GM12878 (cell line): Measurements from ENCODE around the gene IGSF11. TPM values are rescaled to one million over a fixed set of nuclear protein-coding genes. Genes with fewer than 3 reads are reported as not detected.

Experiments
- ATAC-seq: fragments of 200-7000 bp; cut with Tn5 transposase; 3 replicates; pipeline ENCODE4 v1.9.1; 2020; ENCODE audit warnings: mild to moderate bottlenecking, moderate library complexity
- BruUV-seq: library from RNA; stranded (reverse); fragments of 400-500 nt; replicated peaks from 2 replicates; lab custom pipeline; 2021; lab: Mats Ljungman, UMichigan
- CTCF ChIA-PET: fragments of 300-600 bp; sonication (Branson Sonifier 250); formaldehyde crosslinking; extraction: SDS; loops from one replicate; lab custom pipeline; 2021; ENCODE audit warnings: inconsistent platforms; lab: Yijun Ruan, JAX
- POLR2A ChIA-PET: fragments of 350-600 bp; formaldehyde crosslinking; extraction: SDS; loops from one replicate; lab custom pipeline; 2021; ENCODE audit warnings: inconsistent platforms; lab: Charles Lee
- RAD21 ChIA-PET: fragments of 300-600 bp; sonication (Branson Sonifier 250); formaldehyde crosslinking; loops from one replicate; lab custom pipeline; 2023; ENCODE audit warnings: antibody characterized with exemption; ENCODE audit not compliant: unreplicated experiment; lab: Charles Lee
- SMC1A ChIA-PET: fragments of 300-600 bp; sonication (Branson Sonifier 250); formaldehyde crosslinking; loops from one replicate; lab custom pipeline; 2023; ENCODE audit not compliant: unreplicated experiment, uncharacterized antibody; lab: Charles Lee
- DNase-seq: peaks from one replicate; pipeline ENCODE4 v3.0.0-alpha.2; 2011; ENCODE audit warnings: low read depth, low spot score
- FAIRE-seq: peaks from 3 replicates; lab custom pipeline; 2011; peaks lifted over from hg19 to GRCh38; lab: Jason Lieb, UNC
- H2AFZ ChIP-seq: 2 replicates; pipeline ENCODE4 v1.6.0; 2011; ENCODE audit warnings: low read depth, low read length, control low read depth; ENCODE audit not compliant: control insufficient read depth
- H3K27ac ChIP-seq: 2 replicates; pipeline ENCODE4 v1.5.1; 2011; ENCODE audit warnings: control low read depth; ENCODE audit not compliant: control insufficient read depth, insufficient read depth
- H3K27me3 ChIP-seq, 2 experiments: replicated peaks in 1 of 2; 2 replicates each; pipeline versions ENCODE4 v1.6.0 to v1.6.1; 2011; ENCODE audit warnings: low read length in 1 of 2; ENCODE audit not compliant: control insufficient read depth in 2 of 2, insufficient read depth in 2 of 2
- H3K36me3 ChIP-seq, 2 experiments: 2 replicates each; pipeline ENCODE4 v1.5.1; 2011; ENCODE audit warnings: low read length in 1 of 2; ENCODE audit not compliant: control insufficient read depth in 2 of 2, insufficient read depth in 2 of 2
- H3K4me1 ChIP-seq: 2 replicates; pipeline ENCODE4 v1.6.1; 2011; ENCODE audit warnings: mild to moderate bottlenecking, low read length, moderate library complexity, mixed read lengths; ENCODE audit not compliant: control insufficient read depth, insufficient read depth
- H3K4me2 ChIP-seq: 2 replicates; pipeline ENCODE4 v1.6.0; 2011; ENCODE audit warnings: control low read depth; ENCODE audit not compliant: control insufficient read depth, insufficient read depth
- H3K4me3 ChIP-seq: fragments of 200-600 bp; sonication (generic); 2 replicates; pipeline ENCODE4 v1.5.1; 2016
- H3K79me2 ChIP-seq: 2 replicates; pipeline ENCODE4 v1.6.0; 2011; ENCODE audit warnings: low read length; ENCODE audit not compliant: control insufficient read depth, insufficient read depth
- H3K9ac ChIP-seq: 2 replicates; pipeline ENCODE4 v1.8.0; 2011; ENCODE audit warnings: low read length, control low read depth, mixed read lengths; ENCODE audit not compliant: control insufficient read depth, insufficient read depth
- H3K9me3 ChIP-seq: replicated peaks from 3 replicates; pipeline ENCODE4 v1.5.1; 2011; ENCODE audit warnings: mild to moderate bottlenecking, low read length; ENCODE audit not compliant: control insufficient read depth, insufficient read depth
- H4K20me1 ChIP-seq: 2 replicates; pipeline ENCODE4 v1.6.0; 2011; ENCODE audit not compliant: control insufficient read depth, insufficient read depth
- ATF3 ChIP-seq: IDR thresholded peaks from 2 replicates; pipeline ENCODE4 v1.6.1; 2011; ENCODE audit warnings: low read depth, mild to moderate bottlenecking, low read length, moderate library complexity, borderline replicate concordance; ENCODE audit errors: extremely low read depth
- BCL11A ChIP-seq: IDR thresholded peaks from 2 replicates; pipeline ENCODE4 v1.6.1; 2011; ENCODE audit warnings: low read depth, low read length
- CBFB ChIP-seq: IDR thresholded peaks from 2 replicates; pipeline ENCODE4 v1.6.1; 2016; ENCODE audit warnings: antibody characterized with exemption, low read depth
- E2F8 ChIP-seq: fragments of 450-650 bp; IDR thresholded peaks from 2 replicates; pipeline ENCODE4 v1.6.1; 2018; ENCODE audit warnings: mild to moderate bottlenecking, low read depth, moderate library complexity; ENCODE audit not compliant: partially characterized antibody
- HDAC6 ChIP-seq: fragments of 200-600 bp; sonication (generic); IDR thresholded peaks from one replicate; pipeline ENCODE4 v1.8.0; 2017; ENCODE audit warnings: antibody characterized with exemption; ENCODE audit not compliant: unreplicated experiment
- LARP7 ChIP-seq: fragments of 450-650 bp; IDR thresholded peaks from 2 replicates; pipeline ENCODE4 v1.6.1; 2017; ENCODE audit warnings: mild to moderate bottlenecking
- MEF2A ChIP-seq: IDR thresholded peaks from 2 replicates; pipeline ENCODE4 v1.6.1; 2011; ENCODE audit warnings: low read depth, mild to moderate bottlenecking, low read length, moderate library complexity; ENCODE audit not compliant: insufficient read depth
- NRF1 ChIP-seq: conservative IDR thresholded peaks from 2 replicates; pipeline ENCODE4 v1.6.1; 2011; ENCODE audit warnings: mild to moderate bottlenecking, low read depth, low read length, improper control_type of control experiment
- POLR2A ChIP-seq: IDR thresholded peaks from 2 replicates; pipeline ENCODE4 v1.6.1; 2011; ENCODE audit warnings: low read depth, mild to moderate bottlenecking, low read length
- YY1 ChIP-seq: IDR thresholded peaks from 2 replicates; pipeline ENCODE4 v1.6.1; 2011; ENCODE audit warnings: low read depth, mild to moderate bottlenecking, low read length
- ZZZ3 ChIP-seq: IDR thresholded peaks from 2 replicates; pipeline ENCODE4 v1.6.1; 2011; ENCODE audit warnings: low read depth; ENCODE audit not compliant: control insufficient read depth, insufficient read length
- WGBS: methylation state at CpG from one replicate; pipeline ENCODE4 v1.1.6; 2016; ENCODE audit warnings: low lambda C conversion rate; ENCODE audit not compliant: insufficient replicate concordance, insufficient coverage; ENCODE audit errors: missing lambda C conversion rate; 5-methylcytosine and 5-hydroxymethylcytosine counted together
- in situ Hi-C: fragments of 300-500 bp; cut with MboI; formaldehyde crosslinking; loops from 9 replicates; pipeline ENCODE4 v1.14.3; 2018; ENCODE audit warnings: mixed read lengths
- intact Hi-C: fragments of 100-400 bp; cut with micrococcal nuclease; formaldehyde crosslinking; loops from one replicate; pipeline ENCODE4 v1.14.2; 2022; ENCODE audit not compliant: unreplicated experiment
- polyA plus RNA-seq, 11 experiments: library from polyadenylated mRNA; depleted of rRNA in 4 of 11; unstranded in 6 of 11; stranded (reverse) in 5 of 11; fragments of >200 nt; fragmentation: Nextera tagmentation in 4 of 11; fragmentation: Illumina TruSeq in 1 of 11; extraction: Ambion mirVana in 4 of 11; extraction: Trizol in 1 of 11; gene quantifications; 1 replicate in 1 of 11; 2 replicates in 10 of 11; pipeline versions ENCODE4 v1.2.1 to v1.2.3, GENCODE V29; 2011 to 2016; ENCODE audit warnings: inconsistent platforms in 2 of 11, missing spikeins in 2 of 11, low read depth in 1 of 11
- total RNA-seq, 4 experiments: library from RNA; depleted of rRNA in 3 of 4; stranded (reverse); fragments of >200 nt in 3 of 4; fragmentation: Illumina TruSeq in 1 of 4; extraction: Trizol in 1 of 4; gene quantifications; 2 replicates each; pipeline versions ENCODE4 v1.2.1 to v1.2.3, GENCODE V29; 2013 to 2021
- TF ChIP-seq, protein P1 (sequence below): fragments of 450-650 bp; formaldehyde crosslinking; IDR thresholded peaks from 2 replicates; pipeline ENCODE4 v1.4.0; 2022; ENCODE audit warnings: mild to moderate bottlenecking, moderate library complexity
- TF ChIP-seq, protein P2 (sequence below): fragments of 150-350 bp; IDR thresholded peaks from 2 replicates; pipeline ENCODE4 v1.6.1; 2016; ENCODE audit warnings: low read depth, low read length

The IGSF11 gene
- total and polyA plus RNA-seq, 10 of the 15 experiments (the other 5 are each of a cell fraction or from before 2014, with no cell fraction given) = 0.03 TPM; not detected in 9

DNA sequence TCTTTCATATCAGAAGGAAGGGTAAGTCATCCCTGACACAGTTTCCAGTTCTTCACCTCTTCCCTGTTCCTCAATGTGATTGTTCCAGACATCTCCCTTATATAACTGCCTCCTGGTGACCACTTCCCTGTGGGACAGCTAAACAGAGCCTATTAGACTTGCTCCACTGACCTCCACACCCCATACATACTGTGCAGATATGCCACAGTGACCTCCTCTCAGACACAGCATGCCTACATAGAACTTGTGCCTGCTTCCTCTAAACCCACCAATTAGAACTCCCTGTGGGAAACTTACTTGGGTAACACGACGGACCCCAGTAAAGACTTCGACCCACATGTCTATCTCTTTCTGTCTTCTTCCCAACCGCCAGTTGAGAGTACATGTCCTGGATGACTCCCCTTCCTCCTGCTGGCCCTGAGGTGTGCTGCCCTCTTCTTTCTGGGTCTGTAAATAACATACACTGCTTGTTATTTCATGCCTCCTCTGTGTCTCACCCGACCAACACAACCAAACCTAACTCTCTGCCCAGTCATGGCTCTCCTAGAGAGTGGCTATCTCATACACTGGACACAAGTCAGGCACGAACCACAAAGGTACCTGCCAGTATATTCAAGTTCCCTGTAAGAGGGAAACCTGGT is 53.0 kb downstream of the IGSF11 start:
- intact Hi-C loops (no loop called here), in situ Hi-C loops (no loop called here)
- ATAC-seq (no peak), DNase-seq (no peak), FAIRE-seq (no peak)
- no peaks in the 10 kb centered on the region for H3K9me3 ChIP-seq
- H4K20me1 ChIP-seq = no peaks in the 10 kb centered on the region
- ChIA-PET POLR2A (no interaction called here), RAD21 (no interaction called here), SMC1A (interaction anchor here (1.1 kb wide), 1 partner anchor 75 kb away, joined by 3 read pairs; no protein-coding TSS in a partner anchor), CTCF (no interaction called here)
- no peaks in the 10 kb centered on the region for H3K79me2 ChIP-seq
- no TSS peak for BruUV-seq
- H2AFZ ChIP-seq = no peak overlapping the region
- H3K4me1 ChIP-seq = no peaks in the 10 kb centered on the region
- no peak overlapping the region for H3K4me2 ChIP-seq
- no peak overlapping the region for H3K9ac ChIP-seq
- no peak overlapping the region for H3K27ac ChIP-seq
- 12% methylated on average over 6 of the region's 6 CpGs for WGBS
- no peak overlapping the region for H3K4me3 ChIP-seq
- H3K27me3 ChIP-seq = no peaks in the 10 kb centered on the region
- no peaks in the 10 kb centered on the region for H3K36me3 ChIP-seq
- TF ChIP-seq POLR2A = no peak
- TF ChIP-seq, protein P1, sequence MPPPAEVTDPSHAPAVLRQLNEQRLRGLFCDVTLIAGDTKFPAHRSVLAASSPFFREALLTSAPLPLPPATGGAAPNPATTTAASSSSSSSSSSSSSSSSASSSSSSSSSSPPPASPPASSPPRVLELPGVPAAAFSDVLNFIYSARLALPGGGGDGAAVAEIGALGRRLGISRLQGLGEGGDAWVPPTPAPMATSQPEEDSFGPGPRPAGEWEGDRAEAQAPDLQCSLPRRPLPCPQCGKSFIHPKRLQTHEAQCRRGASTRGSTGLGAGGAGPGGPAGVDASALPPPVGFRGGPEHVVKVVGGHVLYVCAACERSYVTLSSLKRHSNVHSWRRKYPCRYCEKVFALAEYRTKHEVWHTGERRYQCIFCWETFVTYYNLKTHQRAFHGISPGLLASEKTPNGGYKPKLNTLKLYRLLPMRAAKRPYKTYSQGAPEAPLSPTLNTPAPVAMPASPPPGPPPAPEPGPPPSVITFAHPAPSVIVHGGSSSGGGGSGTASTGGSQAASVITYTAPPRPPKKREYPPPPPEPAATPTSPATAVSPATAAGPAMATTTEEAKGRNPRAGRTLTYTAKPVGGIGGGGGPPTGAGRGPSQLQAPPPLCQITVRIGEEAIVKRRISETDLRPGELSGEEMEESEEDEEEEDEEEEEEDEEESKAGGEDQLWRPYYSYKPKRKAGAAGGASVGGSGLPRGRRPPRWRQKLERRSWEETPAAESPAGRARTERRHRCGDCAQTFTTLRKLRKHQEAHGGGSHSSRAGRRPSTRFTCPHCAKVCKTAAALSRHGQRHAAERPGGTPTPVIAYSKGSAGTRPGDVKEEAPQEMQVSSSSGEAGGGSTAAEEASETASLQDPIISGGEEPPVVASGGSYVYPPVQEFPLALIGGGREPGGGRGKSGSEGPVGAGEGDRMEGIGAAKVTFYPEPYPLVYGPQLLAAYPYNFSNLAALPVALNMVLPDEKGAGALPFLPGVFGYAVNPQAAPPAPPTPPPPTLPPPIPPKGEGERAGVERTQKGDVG (CRISPR knock-in tag) = no peak
- no peak for TF ChIP-seq ZZZ3
- TF ChIP-seq ATF3 = no peak
- TF ChIP-seq LARP7 = no peak
- TF ChIP-seq E2F8 = no peak
- TF ChIP-seq, protein P2, sequence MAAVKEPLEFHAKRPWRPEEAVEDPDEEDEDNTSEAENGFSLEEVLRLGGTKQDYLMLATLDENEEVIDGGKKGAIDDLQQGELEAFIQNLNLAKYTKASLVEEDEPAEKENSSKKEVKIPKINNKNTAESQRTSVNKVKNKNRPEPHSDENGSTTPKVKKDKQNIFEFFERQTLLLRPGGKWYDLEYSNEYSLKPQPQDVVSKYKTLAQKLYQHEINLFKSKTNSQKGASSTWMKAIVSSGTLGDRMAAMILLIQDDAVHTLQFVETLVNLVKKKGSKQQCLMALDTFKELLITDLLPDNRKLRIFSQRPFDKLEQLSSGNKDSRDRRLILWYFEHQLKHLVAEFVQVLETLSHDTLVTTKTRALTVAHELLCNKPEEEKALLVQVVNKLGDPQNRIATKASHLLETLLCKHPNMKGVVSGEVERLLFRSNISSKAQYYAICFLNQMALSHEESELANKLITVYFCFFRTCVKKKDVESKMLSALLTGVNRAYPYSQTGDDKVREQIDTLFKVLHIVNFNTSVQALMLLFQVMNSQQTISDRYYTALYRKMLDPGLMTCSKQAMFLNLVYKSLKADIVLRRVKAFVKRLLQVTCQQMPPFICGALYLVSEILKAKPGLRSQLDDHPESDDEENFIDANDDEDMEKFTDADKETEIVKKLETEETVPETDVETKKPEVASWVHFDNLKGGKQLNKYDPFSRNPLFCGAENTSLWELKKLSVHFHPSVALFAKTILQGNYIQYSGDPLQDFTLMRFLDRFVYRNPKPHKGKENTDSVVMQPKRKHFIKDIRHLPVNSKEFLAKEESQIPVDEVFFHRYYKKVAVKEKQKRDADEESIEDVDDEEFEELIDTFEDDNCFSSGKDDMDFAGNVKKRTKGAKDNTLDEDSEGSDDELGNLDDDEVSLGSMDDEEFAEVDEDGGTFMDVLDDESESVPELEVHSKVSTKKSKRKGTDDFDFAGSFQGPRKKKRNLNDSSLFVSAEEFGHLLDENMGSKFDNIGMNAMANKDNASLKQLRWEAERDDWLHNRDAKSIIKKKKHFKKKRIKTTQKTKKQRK = no peak
- TF ChIP-seq HDAC6 = no peak
- TF ChIP-seq YY1 = no peak
- no peak for TF ChIP-seq CBFB
- no peak for TF ChIP-seq NRF1
- TF ChIP-seq MEF2A = no peak
- TF ChIP-seq BCL11A = no peak
